Lung (tissue), 16 donors: ENCODE measurements around the gene KIAA1217. TPM values are rescaled to one million over a fixed set of nuclear protein-coding genes. Genes with fewer than 3 reads are reported as not detected.

Source experiments
- ATAC-seq: fragments of 200-7000 bp; cut with Tn5 transposase; one replicate; pipeline ENCODE4 v1.9.1; 2020; ENCODE audit warnings: moderate number of reproducible peaks; ENCODE audit not compliant: insufficient read depth, low FRiP score
- DNase-seq, 3 donors: peaks; one replicate each; pipeline ENCODE4 v3.0.0-alpha.2; 2013 to 2017
- H3K27ac ChIP-seq, 2 donors: one replicate each; pipeline ENCODE4 v1.5.1; 2013; ENCODE audit warnings: mild to moderate bottlenecking in 2 of 2, moderate library complexity in 2 of 2, control low read depth in 1 of 2, inconsistent platforms in 1 of 2, low read depth in 1 of 2, low read length in 1 of 2
- H3K27me3 ChIP-seq, 3 donors: one replicate each; pipeline ENCODE4 v1.5.1; 2013; ENCODE audit warnings: low read length in 2 of 3; ENCODE audit not compliant: control insufficient read depth in 3 of 3, insufficient read depth in 3 of 3
- H3K36me3 ChIP-seq, 4 donors: one replicate each; pipeline ENCODE4 v1.5.1; 2013; ENCODE audit warnings: low read length in 4 of 4, mild to moderate bottlenecking in 1 of 4, moderate library complexity in 1 of 4; ENCODE audit not compliant: control insufficient read depth in 4 of 4, insufficient read depth in 4 of 4
- H3K4me1 ChIP-seq, 5 donors: one replicate each; pipeline ENCODE4 v1.5.1; 2013; ENCODE audit warnings: low read length in 5 of 5, mild to moderate bottlenecking in 2 of 5, moderate library complexity in 1 of 5; ENCODE audit not compliant: control insufficient read depth in 5 of 5, insufficient read depth in 5 of 5
- H3K4me3 ChIP-seq: one replicate; pipeline ENCODE4 v1.5.1; 2013; ENCODE audit warnings: mild to moderate bottlenecking, control low read depth, moderate library complexity
- H3K9ac ChIP-seq, 2 donors: one replicate each; pipeline ENCODE4 v1.5.1; 2013; ENCODE audit warnings: low read length in 2 of 2, control low read depth in 1 of 2; ENCODE audit not compliant: insufficient read depth in 1 of 2
- H3K9me3 ChIP-seq, 4 donors: one replicate each; pipeline ENCODE4 v1.5.1; 2013; ENCODE audit warnings: low read length in 3 of 4, mild to moderate bottlenecking in 1 of 4, moderate library complexity in 1 of 4; ENCODE audit not compliant: control insufficient read depth in 4 of 4, insufficient read depth in 3 of 4
- WGBS, 2 donors: extraction: QIAGEN DNeasy Blood & Tissue Kit; methylation state at CpG; one replicate each; pipeline ENCODE4 v1.1.7; 2013; 5-methylcytosine and 5-hydroxymethylcytosine counted together
- long read RNA-seq, 5 donors: transcript quantifications; one replicate each; lab custom pipeline, GENCODE V29; 2026
- polyA plus RNA-seq, 2 donors: library from polyadenylated mRNA; stranded (reverse); fragments of 200-250 nt; gene quantifications; one replicate each; pipeline ENCODE4 v1.2.1, GENCODE V29; 2013
- total RNA-seq, 2 donors: library from RNA; depleted of rRNA in 1 of 2; stranded (reverse); fragments of >200 nt in 1 of 2; gene quantifications; one replicate each; pipeline ENCODE4 v1.2.1, GENCODE V29; 2014 to 2021
- TF ChIP-seq, protein P1 (sequence below): IDR thresholded peaks from 2 replicates; pipeline ENCODE4 v1.5.1; 2012; ENCODE audit warnings: mild to moderate bottlenecking; ENCODE audit errors: control extremely low read depth, extremely low read depth
- donor health status: control.
- donor health status: control.
- donor health status: Bipolar disorder and iron deficiency.
- donor health status: healthy.
- donor health status: DM: yes; HTN: yes; CAD: no.

KIAA1217 gene, protein sequence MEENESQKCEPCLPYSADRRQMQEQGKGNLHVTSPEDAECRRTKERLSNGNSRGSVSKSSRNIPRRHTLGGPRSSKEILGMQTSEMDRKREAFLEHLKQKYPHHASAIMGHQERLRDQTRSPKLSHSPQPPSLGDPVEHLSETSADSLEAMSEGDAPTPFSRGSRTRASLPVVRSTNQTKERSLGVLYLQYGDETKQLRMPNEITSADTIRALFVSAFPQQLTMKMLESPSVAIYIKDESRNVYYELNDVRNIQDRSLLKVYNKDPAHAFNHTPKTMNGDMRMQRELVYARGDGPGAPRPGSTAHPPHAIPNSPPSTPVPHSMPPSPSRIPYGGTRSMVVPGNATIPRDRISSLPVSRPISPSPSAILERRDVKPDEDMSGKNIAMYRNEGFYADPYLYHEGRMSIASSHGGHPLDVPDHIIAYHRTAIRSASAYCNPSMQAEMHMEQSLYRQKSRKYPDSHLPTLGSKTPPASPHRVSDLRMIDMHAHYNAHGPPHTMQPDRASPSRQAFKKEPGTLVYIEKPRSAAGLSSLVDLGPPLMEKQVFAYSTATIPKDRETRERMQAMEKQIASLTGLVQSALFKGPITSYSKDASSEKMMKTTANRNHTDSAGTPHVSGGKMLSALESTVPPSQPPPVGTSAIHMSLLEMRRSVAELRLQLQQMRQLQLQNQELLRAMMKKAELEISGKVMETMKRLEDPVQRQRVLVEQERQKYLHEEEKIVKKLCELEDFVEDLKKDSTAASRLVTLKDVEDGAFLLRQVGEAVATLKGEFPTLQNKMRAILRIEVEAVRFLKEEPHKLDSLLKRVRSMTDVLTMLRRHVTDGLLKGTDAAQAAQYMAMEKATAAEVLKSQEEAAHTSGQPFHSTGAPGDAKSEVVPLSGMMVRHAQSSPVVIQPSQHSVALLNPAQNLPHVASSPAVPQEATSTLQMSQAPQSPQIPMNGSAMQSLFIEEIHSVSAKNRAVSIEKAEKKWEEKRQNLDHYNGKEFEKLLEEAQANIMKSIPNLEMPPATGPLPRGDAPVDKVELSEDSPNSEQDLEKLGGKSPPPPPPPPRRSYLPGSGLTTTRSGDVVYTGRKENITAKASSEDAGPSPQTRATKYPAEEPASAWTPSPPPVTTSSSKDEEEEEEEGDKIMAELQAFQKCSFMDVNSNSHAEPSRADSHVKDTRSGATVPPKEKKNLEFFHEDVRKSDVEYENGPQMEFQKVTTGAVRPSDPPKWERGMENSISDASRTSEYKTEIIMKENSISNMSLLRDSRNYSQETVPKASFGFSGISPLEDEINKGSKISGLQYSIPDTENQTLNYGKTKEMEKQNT (N-terminal part only)
- 10 to 100 TPM; 35.1 to 58.6 TPM for total RNA-seq
- 10 to 100 TPM in 1 of 2 donors, 1 to 10 TPM in 1; 5.5 to 13.0 TPM for polyA plus RNA-seq
- long read RNA-seq, donor 1, partial matches to known transcripts = 16 of 18 reads
- long read RNA-seq, donor 1, other reads (novel, unspliced or antisense) = 0 of 18 reads
- long read RNA-seq, donor 2, partial matches to known transcripts = 8 of 8 reads
- long read RNA-seq, donor 2, other reads (novel, unspliced or antisense) = 0 of 8 reads
- long read RNA-seq, donor 3, partial matches to known transcripts = 32 of 32 reads
- long read RNA-seq, donor 3, other reads (novel, unspliced or antisense) = 0 of 32 reads
- long read RNA-seq, donor 4 = 0 reads
- long read RNA-seq, donor 5, partial matches to known transcripts = 44 of 45 reads
- long read RNA-seq, donor 5, other reads (novel, unspliced or antisense) = 0 of 45 reads

GRCh38 chr10:24208661-24209431, at the start of gene KIAA1217:
Gene KIAA1217, plus strand, starts transcription at chr10:24209138. Its CDS starts 56 bp downstream, at chr10:24209194.
- Histone ChIP-seq H3K9me3 (no peaks in the 10 kb centered on the region), H3K4me1 (peaks cover 9 to 22% (median 14%) of the 10 kb centered on the region in 5 donors), H3K9ac (peak within 1 kb of the TSS; percentile 49 to 90), H3K36me3 (no peaks in the 10 kb centered on the region), H3K27ac (peak within 1 kb of the TSS; percentile 69 to 89), H3K27me3 (no peaks in the 10 kb centered on the region), H3K4me3 (peak within 1 kb of the TSS; percentile 33)
- ATAC-seq (peak; percentile 35), DNase-seq (peak; percentile 56 to 78 (median 74))
- TF ChIP-seq, protein P1, sequence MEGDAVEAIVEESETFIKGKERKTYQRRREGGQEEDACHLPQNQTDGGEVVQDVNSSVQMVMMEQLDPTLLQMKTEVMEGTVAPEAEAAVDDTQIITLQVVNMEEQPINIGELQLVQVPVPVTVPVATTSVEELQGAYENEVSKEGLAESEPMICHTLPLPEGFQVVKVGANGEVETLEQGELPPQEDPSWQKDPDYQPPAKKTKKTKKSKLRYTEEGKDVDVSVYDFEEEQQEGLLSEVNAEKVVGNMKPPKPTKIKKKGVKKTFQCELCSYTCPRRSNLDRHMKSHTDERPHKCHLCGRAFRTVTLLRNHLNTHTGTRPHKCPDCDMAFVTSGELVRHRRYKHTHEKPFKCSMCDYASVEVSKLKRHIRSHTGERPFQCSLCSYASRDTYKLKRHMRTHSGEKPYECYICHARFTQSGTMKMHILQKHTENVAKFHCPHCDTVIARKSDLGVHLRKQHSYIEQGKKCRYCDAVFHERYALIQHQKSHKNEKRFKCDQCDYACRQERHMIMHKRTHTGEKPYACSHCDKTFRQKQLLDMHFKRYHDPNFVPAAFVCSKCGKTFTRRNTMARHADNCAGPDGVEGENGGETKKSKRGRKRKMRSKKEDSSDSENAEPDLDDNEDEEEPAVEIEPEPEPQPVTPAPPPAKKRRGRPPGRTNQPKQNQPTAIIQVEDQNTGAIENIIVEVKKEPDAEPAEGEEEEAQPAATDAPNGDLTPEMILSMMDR = no peak
- WGBS, 2 donors = 1% methylated on average over 34 of the region's 34 CpGs

- 58% methylated on average over 4 of the region's 4 CpGs for WGBS, 2 donors
- no peak for ATAC-seq
- Histone ChIP-seq H3K36me3 (no peaks in the 10 kb centered on the region), H3K27ac (no peak overlapping the region), H3K4me1 (peaks cover 0 to 4% (median 0%) of the 10 kb centered on the region in 5 donors), H3K9me3 (peaks cover 0 to 3% (median 1%) of the 10 kb centered on the region in 4 donors), H3K4me3 (no peak overlapping the region), H3K9ac (no peak overlapping the region), H3K27me3 (no peaks in the 10 kb centered on the region)
- no peak for DNase-seq
- TF ChIP-seq, protein P1 = no peak
These were observed 46.5 kb upstream of the KIAA1217 start for GRCh38 chr10:24162206-24162985.
